ENCODE results near the gene MRNIP. TPM values are rescaled to one million over a fixed set of nuclear protein-coding genes. Genes with fewer than 3 reads are reported as not detected.

The MRNIP gene
- total and polyA plus RNA-seq, 12 donors = 6.6 to 45.1 (median 12.7) TPM

DNA sequence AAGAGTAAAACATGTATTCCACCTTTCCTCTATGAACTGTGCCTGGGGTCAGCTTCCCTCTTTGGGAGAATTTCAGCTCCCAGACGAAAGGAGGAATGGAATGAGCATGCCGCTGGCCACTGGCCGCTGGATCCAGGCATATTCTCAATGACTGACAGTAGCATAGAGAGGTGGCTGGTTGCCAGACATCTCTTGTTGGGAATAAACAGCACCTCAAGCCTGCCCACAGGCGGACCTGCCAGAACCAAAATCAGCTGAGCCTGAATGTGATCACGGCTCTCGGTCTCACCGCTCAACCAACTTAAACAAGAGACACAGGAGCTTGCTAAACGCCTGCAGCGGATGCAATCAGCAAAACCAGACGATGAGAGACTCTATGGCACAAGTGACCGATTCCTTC is 28.5 kb upstream of the MRNIP start:
- intact Hi-C loops (cut with DNase I) = no loop called here
- TF ChIP-seq, protein P1, sequence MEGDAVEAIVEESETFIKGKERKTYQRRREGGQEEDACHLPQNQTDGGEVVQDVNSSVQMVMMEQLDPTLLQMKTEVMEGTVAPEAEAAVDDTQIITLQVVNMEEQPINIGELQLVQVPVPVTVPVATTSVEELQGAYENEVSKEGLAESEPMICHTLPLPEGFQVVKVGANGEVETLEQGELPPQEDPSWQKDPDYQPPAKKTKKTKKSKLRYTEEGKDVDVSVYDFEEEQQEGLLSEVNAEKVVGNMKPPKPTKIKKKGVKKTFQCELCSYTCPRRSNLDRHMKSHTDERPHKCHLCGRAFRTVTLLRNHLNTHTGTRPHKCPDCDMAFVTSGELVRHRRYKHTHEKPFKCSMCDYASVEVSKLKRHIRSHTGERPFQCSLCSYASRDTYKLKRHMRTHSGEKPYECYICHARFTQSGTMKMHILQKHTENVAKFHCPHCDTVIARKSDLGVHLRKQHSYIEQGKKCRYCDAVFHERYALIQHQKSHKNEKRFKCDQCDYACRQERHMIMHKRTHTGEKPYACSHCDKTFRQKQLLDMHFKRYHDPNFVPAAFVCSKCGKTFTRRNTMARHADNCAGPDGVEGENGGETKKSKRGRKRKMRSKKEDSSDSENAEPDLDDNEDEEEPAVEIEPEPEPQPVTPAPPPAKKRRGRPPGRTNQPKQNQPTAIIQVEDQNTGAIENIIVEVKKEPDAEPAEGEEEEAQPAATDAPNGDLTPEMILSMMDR (IDR thresholded peaks at IDR 0.05) = no peak
- no peaks in the 10 kb centered on the region for H3K27me3 ChIP-seq
- peaks cover 0 to 12% (median 0%) of the 10 kb centered on the region in 9 donors for H3K4me1 ChIP-seq
- WGBS, 2 donors = 58 to 73% methylated on average over 11 of the region's 11 CpGs
- peak; percentile 42 to 90 (median 68) for ATAC-seq
- H3K4me3 ChIP-seq = no peak overlapping the region
- H3K9me3 ChIP-seq = peaks cover 0 to 28% (median 18%) of the 10 kb centered on the region in 11 donors
- peak overlapping the region in 1 of 10 donors; percentile 15 for H3K27ac ChIP-seq
- DNase-seq = peak in 1 of 2 donors; percentile 61
- H3K36me3 ChIP-seq = peaks cover 0 to 99% (median 52%) of the 10 kb centered on the region in 9 donors

DNA sequence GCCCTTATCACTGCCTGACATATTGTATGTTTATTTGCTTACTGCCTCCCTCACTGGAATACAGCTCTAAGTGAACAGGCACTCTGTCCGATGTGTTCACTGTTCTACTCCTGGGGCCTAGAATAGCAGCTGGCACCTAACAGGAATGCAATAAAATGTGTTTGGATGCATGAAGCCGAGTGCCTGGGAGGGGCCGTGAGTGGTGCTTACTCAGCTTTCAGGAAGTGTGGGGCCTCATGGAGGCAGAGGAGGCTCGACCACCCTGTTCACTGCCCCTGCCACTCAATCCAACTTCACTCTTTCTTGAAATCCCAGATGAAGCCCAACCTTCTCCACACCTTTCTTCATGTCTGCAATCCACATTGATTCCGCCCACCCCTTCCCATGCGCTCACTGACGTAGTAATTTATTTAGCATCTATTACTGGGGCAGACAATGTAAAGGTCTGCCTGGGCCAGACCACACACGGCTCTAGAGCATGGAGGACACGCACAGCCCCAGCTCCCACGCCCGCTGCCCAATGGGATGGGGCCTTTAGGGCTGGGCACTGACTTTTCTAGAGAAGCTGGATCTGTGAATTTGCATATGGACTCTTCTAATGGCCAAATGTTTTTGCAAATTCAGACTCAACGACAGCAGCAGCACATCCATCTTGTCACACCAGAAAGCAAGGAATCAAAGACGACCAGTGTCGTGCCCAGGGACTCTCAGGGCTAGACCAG is 27.7 kb upstream of the MRNIP start:
- WGBS, 2 donors = 88 to 91% methylated on average over 14 of the region's 14 CpGs
- ATAC-seq (peak in 6 of 8 donors; percentile 17 to 55 (median 32)), DNase-seq (no peak)
- H3K4me1 ChIP-seq = peaks cover 0 to 12% (median 0%) of the 10 kb centered on the region in 9 donors
- H3K36me3 ChIP-seq = peaks cover 0 to 92% (median 46%) of the 10 kb centered on the region in 9 donors
- H3K9me3 ChIP-seq = peaks cover 0 to 30% (median 19%) of the 10 kb centered on the region in 11 donors
- no peaks in the 10 kb centered on the region for H3K27me3 ChIP-seq
- intact Hi-C loops (cut with DNase I) = no loop called here
- no peak overlapping the region for H3K4me3 ChIP-seq
- TF ChIP-seq, protein P1 (IDR thresholded peaks at IDR 0.05) = no peak
- H3K27ac ChIP-seq = no peak overlapping the region

DNA sequence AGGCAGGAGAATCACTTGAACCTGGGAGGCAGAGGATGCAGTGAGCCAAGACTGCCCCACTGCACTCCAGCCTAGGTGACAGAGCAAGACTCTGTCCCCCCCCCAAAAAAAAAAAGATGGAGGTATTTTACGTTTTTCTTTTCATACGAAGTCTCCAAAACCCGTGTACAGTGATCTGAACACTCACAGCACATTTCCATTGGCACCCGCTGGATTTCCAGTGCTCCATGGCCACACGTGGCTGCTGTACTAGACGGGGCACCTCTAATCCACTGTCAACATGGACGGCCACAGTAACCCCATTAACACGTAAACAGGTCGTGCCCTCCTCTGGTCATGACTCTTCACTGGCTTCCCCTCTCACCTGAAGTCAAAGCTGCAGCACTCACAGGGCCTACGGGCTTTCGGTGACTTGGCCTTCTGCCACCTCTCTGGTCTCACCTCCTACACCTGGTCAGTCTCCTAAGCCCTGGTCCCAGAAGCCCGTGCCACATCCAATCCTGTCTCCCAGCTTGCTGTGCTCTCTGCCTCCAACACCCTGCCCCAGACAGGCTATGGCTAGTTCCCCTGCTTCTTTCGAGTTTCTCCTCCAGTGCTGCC is 27.0 kb upstream of the MRNIP start:
- intact Hi-C loops (cut with DNase I) = no loop called here
- WGBS, 2 donors = 94 to 96% methylated on average over 13 of the region's 13 CpGs
- Histone ChIP-seq H3K36me3 (peaks cover 0 to 92% (median 39%) of the 10 kb centered on the region in 9 donors), H3K4me1 (peaks cover 0 to 12% (median 0%) of the 10 kb centered on the region in 9 donors), H3K27me3 (no peaks in the 10 kb centered on the region), H3K27ac (no peak overlapping the region), H3K9me3 (peaks cover 0 to 30% (median 19%) of the 10 kb centered on the region in 11 donors), H3K4me3 (no peak overlapping the region)
- TF ChIP-seq, protein P1 (IDR thresholded peaks at IDR 0.05) = no peak
- DNase-seq (no peak), ATAC-seq (peak in 1 of 8 donors; percentile 7)

DNA sequence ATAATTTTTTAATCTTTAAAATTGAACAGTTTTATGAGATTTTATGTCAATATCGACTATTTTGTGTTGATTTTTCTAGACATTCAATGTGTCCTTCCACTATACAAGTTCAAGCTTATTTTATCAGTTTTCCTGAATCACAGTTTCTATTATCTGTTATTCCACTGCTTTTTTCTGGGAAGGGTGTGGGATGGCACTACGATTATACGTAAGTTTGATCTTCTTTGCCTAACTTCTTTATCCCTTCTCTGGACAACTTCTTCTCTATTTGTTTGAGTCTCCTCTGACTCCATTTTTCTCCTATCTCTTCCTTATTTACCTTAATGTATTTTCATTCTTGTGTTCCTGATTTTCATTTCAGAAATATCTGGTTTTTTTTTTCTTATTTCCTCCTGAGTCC is 24.5 kb upstream of the MRNIP start:
- 97 to 100% methylated on average over 3 of the region's 3 CpGs for WGBS, 2 donors
- DNase-seq = no peak
- TF ChIP-seq, protein P1 (IDR thresholded peaks at IDR 0.05) = no peak
- Histone ChIP-seq H3K27ac (no peak overlapping the region), H3K9me3 (peaks cover 0 to 30% (median 19%) of the 10 kb centered on the region in 11 donors), H3K27me3 (no peaks in the 10 kb centered on the region), H3K4me1 (peaks cover 0 to 12% (median 0%) of the 10 kb centered on the region in 9 donors), H3K4me3 (no peak overlapping the region), H3K36me3 (peaks cover 0 to 92% (median 29%) of the 10 kb centered on the region in 9 donors)
- intact Hi-C loops (cut with DNase I) = no loop called here
- no peak for ATAC-seq
